Measurements from ENCODE around the gene TTC7B.

DNA sequence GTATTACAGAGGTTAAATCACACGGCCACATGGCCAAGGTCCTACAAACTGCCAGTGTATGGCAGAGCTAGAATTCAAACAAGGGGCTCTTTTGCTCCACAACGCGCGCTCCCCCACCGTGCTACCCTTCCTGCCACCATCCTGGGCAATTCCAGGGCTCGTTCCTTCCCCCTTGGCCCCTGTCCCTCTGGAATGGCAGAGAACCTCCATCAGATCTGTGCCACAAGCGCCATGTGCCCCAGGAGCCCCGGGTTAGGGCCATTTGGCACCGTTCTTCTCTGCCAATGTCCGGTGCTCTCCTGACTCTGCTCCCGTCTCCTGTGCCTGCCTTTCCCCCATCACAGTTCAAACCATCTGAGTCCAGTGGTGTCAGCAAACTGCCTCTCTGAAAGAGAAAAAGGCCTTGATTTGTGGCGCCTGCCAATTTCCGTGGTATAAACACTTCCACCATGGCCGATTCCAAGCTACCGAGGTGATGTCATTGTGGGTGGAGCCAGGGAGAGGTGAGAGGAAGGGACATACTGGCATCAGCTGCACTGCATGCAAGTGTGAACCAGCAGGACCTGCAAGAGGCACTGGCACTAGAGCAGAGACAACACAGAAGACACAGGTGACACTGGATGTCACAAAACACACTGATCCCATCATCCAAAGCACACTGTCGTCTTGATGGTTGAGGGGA is 256.3 kb downstream of the TTC7B start:
- TF ChIP-seq YY1 (IDR thresholded peaks at IDR 0.05; ENCODE audit: low read depth) (no peak), EGR1 (IDR thresholded peaks at IDR 0.05) (no peak), EP300 (IDR thresholded peaks at IDR 0.05; ENCODE audit: borderline replicate concordance) (no peak), TAF1 (IDR thresholded peaks at IDR 0.05; ENCODE audit: low read depth) (no peak), RAD21 (IDR thresholded peaks at IDR 0.05; ENCODE audit: low read depth) (no peak), NFIC (IDR thresholded peaks at IDR 0.05) (no peak), ZBTB7A (IDR thresholded peaks at IDR 0.05; ENCODE audit: low read depth) (no peak), TEAD4 (IDR thresholded peaks at IDR 0.05) (no peak)
- TF ChIP-seq, protein P1, sequence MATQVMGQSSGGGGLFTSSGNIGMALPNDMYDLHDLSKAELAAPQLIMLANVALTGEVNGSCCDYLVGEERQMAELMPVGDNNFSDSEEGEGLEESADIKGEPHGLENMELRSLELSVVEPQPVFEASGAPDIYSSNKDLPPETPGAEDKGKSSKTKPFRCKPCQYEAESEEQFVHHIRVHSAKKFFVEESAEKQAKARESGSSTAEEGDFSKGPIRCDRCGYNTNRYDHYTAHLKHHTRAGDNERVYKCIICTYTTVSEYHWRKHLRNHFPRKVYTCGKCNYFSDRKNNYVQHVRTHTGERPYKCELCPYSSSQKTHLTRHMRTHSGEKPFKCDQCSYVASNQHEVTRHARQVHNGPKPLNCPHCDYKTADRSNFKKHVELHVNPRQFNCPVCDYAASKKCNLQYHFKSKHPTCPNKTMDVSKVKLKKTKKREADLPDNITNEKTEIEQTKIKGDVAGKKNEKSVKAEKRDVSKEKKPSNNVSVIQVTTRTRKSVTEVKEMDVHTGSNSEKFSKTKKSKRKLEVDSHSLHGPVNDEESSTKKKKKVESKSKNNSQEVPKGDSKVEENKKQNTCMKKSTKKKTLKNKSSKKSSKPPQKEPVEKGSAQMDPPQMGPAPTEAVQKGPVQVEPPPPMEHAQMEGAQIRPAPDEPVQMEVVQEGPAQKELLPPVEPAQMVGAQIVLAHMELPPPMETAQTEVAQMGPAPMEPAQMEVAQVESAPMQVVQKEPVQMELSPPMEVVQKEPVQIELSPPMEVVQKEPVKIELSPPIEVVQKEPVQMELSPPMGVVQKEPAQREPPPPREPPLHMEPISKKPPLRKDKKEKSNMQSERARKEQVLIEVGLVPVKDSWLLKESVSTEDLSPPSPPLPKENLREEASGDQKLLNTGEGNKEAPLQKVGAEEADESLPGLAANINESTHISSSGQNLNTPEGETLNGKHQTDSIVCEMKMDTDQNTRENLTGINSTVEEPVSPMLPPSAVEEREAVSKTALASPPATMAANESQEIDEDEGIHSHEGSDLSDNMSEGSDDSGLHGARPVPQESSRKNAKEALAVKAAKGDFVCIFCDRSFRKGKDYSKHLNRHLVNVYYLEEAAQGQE (IDR thresholded peaks at IDR 0.05; ENCODE audit: low read depth), result no peak
- TF ChIP-seq, protein P2, sequence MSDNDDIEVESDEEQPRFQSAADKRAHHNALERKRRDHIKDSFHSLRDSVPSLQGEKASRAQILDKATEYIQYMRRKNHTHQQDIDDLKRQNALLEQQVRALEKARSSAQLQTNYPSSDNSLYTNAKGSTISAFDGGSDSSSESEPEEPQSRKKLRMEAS (IDR thresholded peaks at IDR 0.05), result no peak
